Retinal pigment epithelial cell (primary cell): ENCODE results near the gene UQCRFS1.
A peak's percentile ranks its signal among the peaks of the same experiment; 100 is the strongest.
"Not testable (repeated sequence)": the region's sequence is repeated elsewhere in the genome, so short reads cannot be mapped to it uniquely, and the experiment has no call there.

Source experiments
- DNase-seq: peaks from one replicate; pipeline ENCODE4 v3.0.0-alpha.2; 2010; ENCODE audit warnings: low read depth
- H3K4me3 ChIP-seq: 2 replicates; pipeline ENCODE4 v1.5.1; 2011; ENCODE audit warnings: mild to moderate bottlenecking, low read length, control low read depth, moderate library complexity
- TF ChIP-seq, protein P1 (sequence below): conservative IDR thresholded peaks from 2 replicates; pipeline ENCODE4 v1.5.1; 2011; ENCODE audit warnings: low read depth, low read length, control low read depth, inconsistent platforms

The UQCRFS1 gene

DNA sequence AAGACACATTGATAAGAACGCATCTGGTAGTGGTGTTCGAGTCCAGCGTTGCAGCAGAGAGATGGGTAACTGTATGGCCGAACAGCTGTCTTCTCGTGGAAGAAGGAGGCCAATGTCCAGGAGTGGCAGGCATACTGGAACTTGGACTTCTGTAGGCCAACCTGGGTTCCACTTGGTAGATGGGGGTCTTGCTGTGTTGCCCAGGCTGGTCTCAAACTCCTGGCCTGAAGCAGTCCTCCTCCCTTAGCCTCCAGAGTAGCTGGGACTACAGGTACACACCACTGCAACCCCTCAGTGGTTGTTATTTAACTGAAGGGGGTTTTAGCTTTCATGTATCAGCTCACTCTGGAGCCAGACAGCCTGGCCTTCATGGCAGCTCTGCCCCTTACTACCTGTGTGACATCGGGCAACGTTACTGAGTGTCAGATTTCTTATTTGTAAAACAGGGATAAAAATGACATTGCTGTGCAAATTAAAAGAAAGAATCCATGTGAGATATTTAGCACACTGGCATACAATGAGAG, 2.4 kb upstream of the UQCRFS1 start:
- TF ChIP-seq, protein P1, sequence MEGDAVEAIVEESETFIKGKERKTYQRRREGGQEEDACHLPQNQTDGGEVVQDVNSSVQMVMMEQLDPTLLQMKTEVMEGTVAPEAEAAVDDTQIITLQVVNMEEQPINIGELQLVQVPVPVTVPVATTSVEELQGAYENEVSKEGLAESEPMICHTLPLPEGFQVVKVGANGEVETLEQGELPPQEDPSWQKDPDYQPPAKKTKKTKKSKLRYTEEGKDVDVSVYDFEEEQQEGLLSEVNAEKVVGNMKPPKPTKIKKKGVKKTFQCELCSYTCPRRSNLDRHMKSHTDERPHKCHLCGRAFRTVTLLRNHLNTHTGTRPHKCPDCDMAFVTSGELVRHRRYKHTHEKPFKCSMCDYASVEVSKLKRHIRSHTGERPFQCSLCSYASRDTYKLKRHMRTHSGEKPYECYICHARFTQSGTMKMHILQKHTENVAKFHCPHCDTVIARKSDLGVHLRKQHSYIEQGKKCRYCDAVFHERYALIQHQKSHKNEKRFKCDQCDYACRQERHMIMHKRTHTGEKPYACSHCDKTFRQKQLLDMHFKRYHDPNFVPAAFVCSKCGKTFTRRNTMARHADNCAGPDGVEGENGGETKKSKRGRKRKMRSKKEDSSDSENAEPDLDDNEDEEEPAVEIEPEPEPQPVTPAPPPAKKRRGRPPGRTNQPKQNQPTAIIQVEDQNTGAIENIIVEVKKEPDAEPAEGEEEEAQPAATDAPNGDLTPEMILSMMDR: no peak
- DNase-seq: no peak
- H3K4me3 ChIP-seq: no peak overlapping the region

DNA sequence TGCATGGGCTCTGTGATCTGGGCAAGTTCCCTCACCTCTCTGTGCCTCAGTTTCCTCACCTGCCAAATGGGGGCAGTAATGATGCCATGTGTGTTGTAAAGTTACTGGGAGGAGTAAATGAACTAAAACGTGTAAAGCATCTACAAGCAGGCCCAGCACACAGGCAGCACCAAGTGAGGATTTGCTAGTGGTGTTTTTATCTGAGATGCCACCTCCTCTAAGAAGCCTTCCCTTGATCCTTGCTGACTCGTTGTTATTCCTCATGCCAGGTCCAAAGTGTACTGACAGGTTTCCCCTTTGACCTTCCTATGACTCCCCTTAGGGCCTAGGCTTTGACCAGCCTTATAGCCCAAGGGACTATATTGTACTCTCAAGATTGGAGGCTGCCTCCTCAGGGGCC, 1.5 kb upstream of the UQCRFS1 start:
- no peak for DNase-seq
- TF ChIP-seq, protein P1: no peak
- no peak overlapping the region for H3K4me3 ChIP-seq

DNA sequence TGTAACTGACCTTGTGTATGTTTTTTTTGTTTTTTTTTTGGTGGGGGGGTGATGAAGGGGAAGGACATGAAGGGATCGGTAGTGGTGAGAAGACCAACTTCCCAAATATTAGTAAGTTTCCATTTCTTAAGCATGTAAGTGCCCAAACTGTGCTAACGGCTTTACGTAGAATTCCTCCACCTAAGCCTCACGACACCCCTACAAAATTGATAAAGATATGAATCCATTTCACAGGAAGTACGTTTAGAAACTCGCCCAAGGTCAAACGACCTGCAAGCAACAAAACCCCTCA, 649 bp downstream of the UQCRFS1 start:
- TF ChIP-seq, protein P1: no peak
- peak overlapping the region; percentile 95 for H3K4me3 ChIP-seq
- no peak for DNase-seq

DNA sequence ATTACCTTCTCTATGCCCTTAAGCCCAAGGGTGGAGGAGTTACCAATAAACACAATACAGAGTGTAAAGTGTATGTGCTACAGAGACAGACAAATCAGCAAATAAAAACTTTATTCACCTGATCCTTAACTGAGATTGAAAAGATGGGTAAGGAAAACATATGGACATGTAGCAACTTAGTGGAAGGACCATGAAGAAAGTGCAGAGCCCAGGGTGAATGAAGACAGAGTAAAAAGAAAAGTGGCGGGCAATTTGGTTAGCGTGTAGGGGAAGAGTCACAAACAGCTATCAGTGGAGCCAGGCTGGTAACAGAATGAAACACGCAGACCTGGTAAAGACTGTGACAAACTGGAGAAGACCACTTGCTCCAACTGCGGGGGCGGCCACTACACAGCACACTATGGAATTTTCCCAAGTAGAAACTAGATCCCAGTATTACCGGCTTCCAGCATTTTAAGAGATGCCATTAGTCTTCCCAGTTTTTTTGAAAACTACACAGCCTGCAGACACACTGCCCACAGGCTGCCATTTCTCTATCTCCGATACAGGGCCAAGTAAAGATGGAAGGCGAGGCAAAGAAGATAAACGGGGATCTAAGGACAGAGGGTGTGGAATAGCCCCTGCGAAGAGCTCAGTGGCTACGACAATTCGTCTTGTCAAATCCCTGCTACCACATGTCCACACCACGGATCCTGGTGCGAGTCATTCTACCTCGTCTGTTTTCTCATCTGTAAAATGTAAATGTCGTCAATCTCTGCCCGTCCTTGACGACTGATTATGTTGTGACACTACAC, 1.2 kb downstream of the UQCRFS1 start:
- no peak for DNase-seq
- TF ChIP-seq, protein P1: no peak
- H3K4me3 ChIP-seq: peak overlapping the region; percentile 95

GRCh38 chr19:29211041-29211440, 1.9 kb downstream of the UQCRFS1 start:
- not testable (repeated sequence) for DNase-seq

GRCh38 chr19:29210502-29210901, 2.4 kb downstream of the UQCRFS1 start:
- DNase-seq, H3K4me3 ChIP-seq: not testable (repeated sequence)

More at GRCh38 chr19:29211041-29211440, 1.9 kb downstream of the UQCRFS1 start:
- H3K4me3 ChIP-seq: not testable (repeated sequence)

DNA sequence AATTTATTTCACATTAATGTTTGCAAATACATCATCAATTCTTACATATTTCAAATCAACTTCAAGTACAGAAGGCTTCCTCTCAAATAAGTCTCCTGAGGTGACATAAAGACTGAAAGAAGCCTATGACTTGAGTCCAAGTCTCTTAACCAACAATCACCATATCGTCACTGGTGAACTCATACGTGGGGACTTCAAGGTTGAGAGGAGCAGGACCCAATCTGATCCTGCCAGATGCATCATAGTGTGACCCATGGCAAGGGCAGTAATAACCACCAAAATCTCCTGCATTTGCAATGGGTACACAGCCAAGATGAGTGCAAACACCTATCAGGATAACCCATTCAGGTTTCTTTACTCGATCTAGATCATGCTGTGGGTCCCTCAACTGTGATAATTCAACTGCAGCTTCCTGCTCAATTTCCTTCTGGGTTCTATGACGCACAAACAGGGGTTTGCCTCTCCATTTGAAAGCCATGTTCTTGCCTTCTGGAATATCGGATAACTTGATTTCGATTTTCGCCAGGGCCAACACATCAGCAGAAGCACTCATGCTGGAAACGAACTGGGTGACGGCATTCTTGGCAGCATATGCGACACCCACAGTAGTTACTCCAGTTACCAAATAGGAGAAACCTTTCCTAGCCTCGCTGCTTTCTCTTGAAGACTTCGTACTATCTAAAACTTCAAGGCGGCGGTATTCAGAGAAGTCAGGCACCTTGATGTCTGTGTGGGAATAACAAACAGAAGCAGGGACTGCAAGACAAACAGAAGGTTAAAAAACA, 5.4 kb downstream of the UQCRFS1 start:
- H3K4me3 ChIP-seq, DNase-seq: not testable (repeated sequence)

GRCh38 chr19:29206453-29206852, 6.5 kb downstream of the UQCRFS1 start:
- H3K4me3 ChIP-seq: no peak overlapping the region
- TF ChIP-seq, protein P1: no peak
- DNase-seq: no peak
